Progenitor cell of endocrine pancreas (in vitro differentiated cells): ENCODE data around the gene LRP2. TPM values are rescaled to one million over a fixed set of nuclear protein-coding genes. Genes with fewer than 3 reads are reported as not detected.
A peak's percentile ranks its signal among the peaks of the same experiment; 100 is the strongest.
"Not testable (repeated sequence)": the region's sequence is repeated elsewhere in the genome, so short reads cannot be mapped to it uniquely, and the experiment has no call there.

ENCODE experiments used
- DNase-seq: peaks from one replicate; pipeline ENCODE4 v3.0.0; 2021; ENCODE audit warnings: low spot score; ENCODE audit not compliant: unreplicated experiment
- H3K27ac Mint-ChIP-seq: 2 replicates; pipeline ENCODE4 v1.8.0; 2021; ENCODE audit warnings: mild to moderate bottlenecking, moderate library complexity, mixed read lengths
- H3K27me3 Mint-ChIP-seq: 2 replicates; pipeline ENCODE4 v1.8.0; 2021; ENCODE audit warnings: mixed read lengths
- H3K36me3 Mint-ChIP-seq: 2 replicates; pipeline ENCODE4 v1.8.0; 2022; ENCODE audit warnings: mixed read lengths; ENCODE audit not compliant: insufficient read depth
- H3K4me1 Mint-ChIP-seq: 2 replicates; pipeline ENCODE4 v1.8.0; 2021; ENCODE audit warnings: low read depth, mixed read lengths
- H3K4me3 Mint-ChIP-seq: 2 replicates; pipeline ENCODE4 v1.8.0; 2021; ENCODE audit warnings: low read depth, mild to moderate bottlenecking, moderate library complexity, mixed read lengths
- H3K9me3 Mint-ChIP-seq: 2 replicates; pipeline ENCODE4 v1.8.0; 2021; ENCODE audit warnings: low read depth, mixed read lengths
- total RNA-seq: library from RNA; stranded (reverse); gene quantifications from 2 replicates; pipeline ENCODE4 v1.2.1, GENCODE V29; 2021
- TF ChIP-seq, protein P1 (sequence below): fragments of 200-600 bp; sonication (generic); IDR thresholded peaks from one replicate; pipeline ENCODE4 v1.5.0; 2021; ENCODE audit warnings: antibody characterized with exemption, mild to moderate bottlenecking; ENCODE audit not compliant: unreplicated experiment

Gene LRP2
- total RNA-seq, 1 donor from 2014 or later: 44.4 TPM

DNA sequence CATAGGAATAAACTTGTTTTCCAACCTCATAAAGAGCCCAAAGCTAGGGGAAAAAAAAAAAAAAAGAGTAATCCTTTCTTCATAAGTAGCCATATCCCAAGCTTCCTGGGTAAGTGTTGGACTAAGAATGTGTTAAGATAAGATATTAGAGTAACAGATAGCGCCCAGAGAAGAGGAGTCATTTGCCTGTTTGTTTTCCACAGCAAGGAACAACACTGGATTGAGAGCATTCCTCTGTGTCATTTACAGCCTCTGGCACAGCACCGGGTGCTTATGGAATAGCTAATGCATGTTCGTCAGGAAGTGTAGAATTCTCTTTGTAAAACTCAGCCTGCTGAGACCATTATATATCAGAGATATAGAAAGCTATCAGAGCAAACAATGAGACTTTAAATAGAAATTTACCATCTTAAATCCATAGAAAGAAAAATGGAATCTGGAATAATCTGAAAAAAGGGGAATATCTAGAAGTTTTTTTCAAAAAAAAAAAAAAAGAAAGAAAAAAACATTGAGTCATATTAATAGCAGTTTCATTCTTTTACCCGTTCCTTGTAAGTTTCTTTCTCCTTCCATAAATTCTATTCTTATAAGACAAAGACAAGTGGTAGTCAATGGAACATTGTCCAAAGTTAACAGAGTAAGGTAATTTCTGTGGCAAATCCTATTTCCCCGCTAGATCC, 37.6 kb downstream of the LRP2 start:
- H3K4me3 Mint-ChIP-seq: no peak overlapping the region
- peaks cover 7% of the 10 kb centered on the region for H3K36me3 Mint-ChIP-seq
- TF ChIP-seq, protein P1, sequence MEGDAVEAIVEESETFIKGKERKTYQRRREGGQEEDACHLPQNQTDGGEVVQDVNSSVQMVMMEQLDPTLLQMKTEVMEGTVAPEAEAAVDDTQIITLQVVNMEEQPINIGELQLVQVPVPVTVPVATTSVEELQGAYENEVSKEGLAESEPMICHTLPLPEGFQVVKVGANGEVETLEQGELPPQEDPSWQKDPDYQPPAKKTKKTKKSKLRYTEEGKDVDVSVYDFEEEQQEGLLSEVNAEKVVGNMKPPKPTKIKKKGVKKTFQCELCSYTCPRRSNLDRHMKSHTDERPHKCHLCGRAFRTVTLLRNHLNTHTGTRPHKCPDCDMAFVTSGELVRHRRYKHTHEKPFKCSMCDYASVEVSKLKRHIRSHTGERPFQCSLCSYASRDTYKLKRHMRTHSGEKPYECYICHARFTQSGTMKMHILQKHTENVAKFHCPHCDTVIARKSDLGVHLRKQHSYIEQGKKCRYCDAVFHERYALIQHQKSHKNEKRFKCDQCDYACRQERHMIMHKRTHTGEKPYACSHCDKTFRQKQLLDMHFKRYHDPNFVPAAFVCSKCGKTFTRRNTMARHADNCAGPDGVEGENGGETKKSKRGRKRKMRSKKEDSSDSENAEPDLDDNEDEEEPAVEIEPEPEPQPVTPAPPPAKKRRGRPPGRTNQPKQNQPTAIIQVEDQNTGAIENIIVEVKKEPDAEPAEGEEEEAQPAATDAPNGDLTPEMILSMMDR: no peak
- peaks cover 24% of the 10 kb centered on the region for H3K4me1 Mint-ChIP-seq
- H3K9me3 Mint-ChIP-seq: no peaks in the 10 kb centered on the region
- no peaks in the 10 kb centered on the region for H3K27me3 Mint-ChIP-seq
- peak overlapping the region; percentile 73 for H3K27ac Mint-ChIP-seq
- DNase-seq: no peak

DNA sequence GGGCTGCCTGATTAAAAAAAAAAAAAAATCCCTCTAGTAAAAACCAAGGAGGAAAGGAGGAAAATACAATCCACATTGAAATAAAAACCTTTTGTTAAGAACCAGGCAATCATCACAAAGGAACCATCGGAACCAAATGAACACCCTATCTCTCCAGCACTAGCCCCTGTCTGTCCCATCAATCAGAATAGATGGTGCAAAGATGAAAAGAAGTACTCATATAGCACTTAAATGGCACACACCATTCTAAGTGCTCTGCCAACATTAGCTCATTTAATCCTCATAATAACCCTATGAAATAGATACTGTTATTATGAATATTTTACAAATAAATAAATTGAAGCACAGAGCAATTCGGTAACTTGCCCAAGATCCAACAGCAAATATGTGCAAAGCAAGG, 38.5 kb downstream of the LRP2 start:
- Mint-ChIP-seq H3K27ac (no peak overlapping the region), H3K4me1 (peaks cover 24% of the 10 kb centered on the region), H3K4me3 (no peak overlapping the region), H3K9me3 (no peaks in the 10 kb centered on the region), H3K36me3 (peaks cover 11% of the 10 kb centered on the region), H3K27me3 (no peaks in the 10 kb centered on the region)
- TF ChIP-seq, protein P1: no peak
- no peak for DNase-seq

DNA sequence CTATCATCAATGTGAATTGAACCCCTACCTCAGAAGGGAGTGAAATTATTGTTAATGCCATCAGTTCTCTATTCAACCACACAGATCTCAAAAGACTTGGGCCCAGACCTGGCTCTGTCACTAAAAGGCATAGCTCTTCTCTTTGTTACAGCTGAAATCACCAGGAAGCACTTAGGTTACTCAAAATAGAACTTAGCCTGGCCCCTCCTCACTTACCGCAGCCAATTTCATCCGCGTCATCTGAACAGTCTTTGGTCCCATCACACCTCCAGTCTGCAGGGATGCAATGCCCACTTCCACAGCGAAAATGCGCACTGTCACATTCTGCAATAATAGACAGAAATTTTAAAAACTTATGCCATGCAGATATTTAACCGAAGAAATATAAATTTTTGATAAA, 41.8 kb downstream of the LRP2 start:
- H3K27ac Mint-ChIP-seq: no peak overlapping the region
- TF ChIP-seq, protein P1: no peak
- H3K9me3 Mint-ChIP-seq: no peaks in the 10 kb centered on the region
- DNase-seq: no peak
- peaks cover 23% of the 10 kb centered on the region for H3K4me1 Mint-ChIP-seq
- H3K27me3 Mint-ChIP-seq: no peaks in the 10 kb centered on the region
- H3K4me3 Mint-ChIP-seq: no peak overlapping the region
- H3K36me3 Mint-ChIP-seq: peaks cover 20% of the 10 kb centered on the region

DNA sequence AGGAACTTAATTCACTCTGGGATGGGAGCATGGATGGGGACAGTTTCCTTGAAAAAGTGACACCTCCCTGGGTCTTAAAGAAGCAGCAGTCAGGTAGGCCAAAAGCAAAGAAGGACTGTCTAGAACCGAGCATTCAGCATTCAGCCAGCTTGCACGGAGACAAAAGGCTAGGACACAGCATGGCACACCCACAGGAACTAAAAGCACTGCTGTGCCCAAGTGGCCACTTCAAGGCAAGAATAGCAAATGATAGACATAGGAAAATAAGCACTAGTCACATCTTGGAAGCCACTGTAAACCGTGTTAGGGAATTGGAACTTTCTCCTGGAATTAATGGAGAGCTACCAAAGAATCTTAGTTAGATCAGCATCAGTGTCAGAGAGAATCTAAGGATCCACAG, 47.0 kb downstream of the LRP2 start:
- Mint-ChIP-seq H3K27me3 (no peaks in the 10 kb centered on the region), H3K27ac (no peak overlapping the region), H3K4me1 (no peaks in the 10 kb centered on the region), H3K4me3 (no peak overlapping the region), H3K36me3 (peaks cover 37% of the 10 kb centered on the region), H3K9me3 (peaks cover 17% of the 10 kb centered on the region)
- TF ChIP-seq, protein P1: no peak
- no peak for DNase-seq

DNA sequence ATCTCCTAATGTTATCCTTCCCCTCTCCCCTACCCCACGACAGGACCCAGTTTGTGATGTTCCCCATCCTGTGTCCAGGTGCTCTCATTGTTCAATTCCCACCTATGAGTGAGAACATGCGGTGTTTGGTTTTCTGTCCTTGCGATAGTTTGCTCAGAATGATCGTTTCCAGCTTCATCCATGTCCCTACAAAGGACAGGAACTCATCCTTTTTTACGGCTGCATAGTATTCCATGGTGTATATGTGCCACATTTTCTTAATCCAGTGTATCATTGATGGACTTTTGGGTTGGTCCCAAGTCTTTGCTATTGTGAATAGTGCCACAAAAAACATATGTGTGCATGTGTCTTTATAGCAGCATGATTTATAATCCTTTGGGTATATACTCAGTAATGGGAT, 54.0 kb downstream of the LRP2 start:
- not testable (repeated sequence) for DNase-seq, H3K27me3 Mint-ChIP-seq, H3K4me3 Mint-ChIP-seq, H3K4me1 Mint-ChIP-seq
- Mint-ChIP-seq H3K27ac (peak overlapping the region; percentile 64), H3K36me3 (peaks cover 20% of the 10 kb centered on the region), H3K9me3 (peaks cover 21% of the 10 kb centered on the region)

DNA sequence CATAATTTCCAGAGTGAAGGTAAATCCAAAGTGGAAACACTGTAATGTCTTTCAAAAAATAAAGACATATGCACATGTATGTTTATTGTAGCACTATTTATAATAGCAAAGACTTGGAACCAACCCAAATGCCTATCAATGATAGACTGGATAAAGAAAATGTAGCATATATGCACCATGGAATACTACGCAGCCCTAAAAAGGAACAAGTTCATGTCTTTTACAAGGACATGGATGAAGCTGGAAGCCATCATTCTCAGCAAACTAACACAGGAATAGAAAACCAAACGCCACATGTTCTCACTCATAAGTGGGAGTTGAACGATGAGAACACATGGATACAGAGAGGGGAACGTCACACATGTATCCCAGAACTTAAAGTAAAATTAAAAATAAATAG, 57.6 kb downstream of the LRP2 start:
- not testable (repeated sequence) for H3K27ac Mint-ChIP-seq, H3K27me3 Mint-ChIP-seq, H3K36me3 Mint-ChIP-seq, DNase-seq, H3K9me3 Mint-ChIP-seq, H3K4me3 Mint-ChIP-seq
- H3K4me1 Mint-ChIP-seq: peaks cover 28% of the 10 kb centered on the region
